H1 (cell line): ENCODE results near the gene MRFAP1L1. TPM values are rescaled to one million over a fixed set of nuclear protein-coding genes. Genes with fewer than 3 reads are reported as not detected.

Experiments
- CHD7 ChIP-seq: fragments of 300-600 bp; sonication (generic); IDR thresholded peaks from 2 replicates; pipeline ENCODE4 v1.7.1; 2012; ENCODE audit warnings: low read length, moderate library complexity, mild to moderate bottlenecking, inconsistent platforms; ENCODE audit not compliant: insufficient replicate concordance
- CTCF ChIP-seq, 3 experiments: IDR thresholded peaks; 1 replicate in 2 of 3; 2 replicates in 1 of 3; pipeline versions ENCODE4 v1.5.1 to v1.6.1; 2011; ENCODE audit warnings: low read length in 3 of 3, mild to moderate bottlenecking in 3 of 3, inconsistent platforms in 2 of 3, low read depth in 1 of 3, moderate library complexity in 1 of 3; ENCODE audit not compliant: insufficient read depth in 1 of 3; ENCODE audit errors: control extremely low read depth in 1 of 3
- polyA plus RNA-seq, 7 experiments: library from polyadenylated mRNA; depleted of rRNA in 3 of 7; stranded (reverse) in 5 of 7; unstranded in 2 of 7; fragments of >200 nt in 5 of 7; fragments of 200-250 nt in 2 of 7; gene quantifications; 1 replicate in 5 of 7; 2 replicates in 1 of 7; 4 replicates in 1 of 7; pipeline versions ENCODE4 v1.2.1 to v1.2.3, GENCODE V29; 2011 to 2013; ENCODE audit warnings: missing spikeins in 2 of 7, mixed read lengths in 2 of 7
- total RNA-seq: library from RNA; stranded (reverse); fragmentation: NEBNext Ultra II Directional; extraction: Animal tissue kit (Norgen Biotek cat#: 25700); gene quantifications from 2 replicates; pipeline ENCODE4 v1.2.1, GENCODE V29; 2021

The MRFAP1L1 gene
- total and polyA plus RNA-seq, 2 of the 8 experiments (the other 6 are each of a cell fraction or from before 2014, with no cell fraction given) = 26.8 to 54.3 TPM

- TF ChIP-seq CHD7 (no peak), CTCF (IDR thresholded peaks at IDR 0.05; ENCODE audit: control extremely low read depth in 1 of 3, insufficient read depth in 1 of 3, low read depth in 1 of 3, low read length in 3 of 3) (peak in 1 of 3 experiments; percentile 11; a peak in 1 of 4 replicates)
- TF ChIP-seq, all 59 proteins: peak for 1
Measured at GRCh38 chr4:6728320-6729029, 18.8 kb upstream of the MRFAP1L1 start (continued).
